ENCODE data around the gene SSX2B.
"Not testable (repeated sequence)": the region's sequence is repeated elsewhere in the genome, so short reads cannot be mapped to it uniquely, and the experiment has no call there.

The SSX2B gene

GRCh38 chrX:52750952-52751351, at the start of gene SSX2B:
SSX2B (plus strand) TSS chrX:52751252; CDS start chrX:52752681, 1,429 bp downstream.
- DNase-seq: not testable (repeated sequence)

- DNase-seq: not testable (repeated sequence)
These were observed 44.0 kb upstream of the SSX2B start, which contains the start of gene SSX2 for GRCh38 chrX:52707078-52707477. SSX2 (minus strand) TSS chrX:52707178; CDS start chrX:52705749, 1,429 bp downstream.

- DNase-seq: not testable (repeated sequence)
These were observed 14.9 kb downstream of the SSX2B start for GRCh38 chrX:52765983-52766382.

- not testable (repeated sequence) for DNase-seq
These were observed 22.5 kb downstream of the SSX2B start for GRCh38 chrX:52773504-52773903.

GRCh38 chrX:52797327-52797726, 46.3 kb downstream of the SSX2B start, which contains the start of gene SPANXN5:
SPANXN5 (minus strand) TSS chrX:52797427; CDS start chrX:52797348, 79 bp downstream.
- DNase-seq: not testable (repeated sequence)

GRCh38 chrX:52804876-52805275, 53.8 kb downstream of the SSX2B start:
- DNase-seq: not testable (repeated sequence)
